ENCODE measurements around the gene PPP1R26.

GRCh38 chr9:135526089-135526729 lies 46.6 kb downstream of the PPP1R26 start:
- TF ChIP-seq, protein P1, sequence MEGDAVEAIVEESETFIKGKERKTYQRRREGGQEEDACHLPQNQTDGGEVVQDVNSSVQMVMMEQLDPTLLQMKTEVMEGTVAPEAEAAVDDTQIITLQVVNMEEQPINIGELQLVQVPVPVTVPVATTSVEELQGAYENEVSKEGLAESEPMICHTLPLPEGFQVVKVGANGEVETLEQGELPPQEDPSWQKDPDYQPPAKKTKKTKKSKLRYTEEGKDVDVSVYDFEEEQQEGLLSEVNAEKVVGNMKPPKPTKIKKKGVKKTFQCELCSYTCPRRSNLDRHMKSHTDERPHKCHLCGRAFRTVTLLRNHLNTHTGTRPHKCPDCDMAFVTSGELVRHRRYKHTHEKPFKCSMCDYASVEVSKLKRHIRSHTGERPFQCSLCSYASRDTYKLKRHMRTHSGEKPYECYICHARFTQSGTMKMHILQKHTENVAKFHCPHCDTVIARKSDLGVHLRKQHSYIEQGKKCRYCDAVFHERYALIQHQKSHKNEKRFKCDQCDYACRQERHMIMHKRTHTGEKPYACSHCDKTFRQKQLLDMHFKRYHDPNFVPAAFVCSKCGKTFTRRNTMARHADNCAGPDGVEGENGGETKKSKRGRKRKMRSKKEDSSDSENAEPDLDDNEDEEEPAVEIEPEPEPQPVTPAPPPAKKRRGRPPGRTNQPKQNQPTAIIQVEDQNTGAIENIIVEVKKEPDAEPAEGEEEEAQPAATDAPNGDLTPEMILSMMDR (IDR thresholded peaks at IDR 0.05) = no peak
- no peak for TF ChIP-seq POLR2A (IDR thresholded peaks at IDR 0.05)
